Mesendoderm (in vitro differentiated cells): ENCODE results near the gene PLEKHG1.

Source experiments
- DNase-seq: peaks from one replicate; pipeline ENCODE4 v3.0.0; 2013
- H2AK5ac ChIP-seq: 2 replicates; pipeline ENCODE4 v1.6.1; 2013; ENCODE audit warnings: low read length, inconsistent platforms
- H2BK120ac ChIP-seq: 2 replicates; pipeline ENCODE4 v1.6.1; 2013; ENCODE audit warnings: low read depth, mild to moderate bottlenecking, low read length, moderate library complexity, mixed read lengths
- H2BK15ac ChIP-seq: replicated peaks from 2 replicates; pipeline ENCODE4 v1.6.1; 2013; ENCODE audit warnings: low read depth, mild to moderate bottlenecking, moderate library complexity
- H2BK5ac ChIP-seq: 2 replicates; pipeline ENCODE4 v1.6.1; 2013; ENCODE audit warnings: low read length, inconsistent platforms
- H3K18ac ChIP-seq: 2 replicates; pipeline ENCODE4 v1.6.1; 2013; ENCODE audit warnings: mild to moderate bottlenecking, low read length, mixed read lengths
- H3K23ac ChIP-seq: one replicate; pipeline ENCODE4 v1.6.1; 2013; ENCODE audit warnings: low read length
- H3K27ac ChIP-seq: 2 replicates; pipeline ENCODE4 v1.5.1; 2013; ENCODE audit warnings: low read depth, mild to moderate bottlenecking, inconsistent platforms, low read length, moderate library complexity
- H3K27me3 ChIP-seq: 2 replicates; pipeline ENCODE4 v1.6.1; 2013; ENCODE audit warnings: low read length, control low read depth, mild to moderate bottlenecking, inconsistent platforms; ENCODE audit not compliant: insufficient read depth, poor library complexity
- H3K36me3 ChIP-seq: 2 replicates; pipeline ENCODE4 v1.6.1; 2013; ENCODE audit warnings: low read length, inconsistent platforms; ENCODE audit not compliant: control insufficient read depth, insufficient read depth
- H3K4ac ChIP-seq: one replicate; pipeline ENCODE4 v1.6.1; 2013; ENCODE audit warnings: low read depth, mild to moderate bottlenecking, low read length, moderate library complexity
- H3K4me1 ChIP-seq: 2 replicates; pipeline ENCODE4 v1.6.1; 2013; ENCODE audit warnings: low read depth, low read length, inconsistent platforms; ENCODE audit not compliant: control insufficient read depth
- H3K4me2 ChIP-seq: 2 replicates; pipeline ENCODE4 v1.6.1; 2013; ENCODE audit warnings: low read length
- H3K4me3 ChIP-seq: 2 replicates; pipeline ENCODE4 v1.5.1; 2013; ENCODE audit warnings: mild to moderate bottlenecking, low read length
- H3K56ac ChIP-seq: one replicate; pipeline ENCODE4 v1.6.1; 2013; ENCODE audit warnings: low read length
- H3K79me1 ChIP-seq: 2 replicates; pipeline ENCODE4 v1.6.1; 2013; ENCODE audit warnings: low read length, inconsistent platforms
- H3K79me2 ChIP-seq: 2 replicates; pipeline ENCODE4 v1.6.1; 2013; ENCODE audit warnings: mild to moderate bottlenecking, low read length; ENCODE audit not compliant: control insufficient read depth, insufficient read depth
- H3K9ac ChIP-seq: 2 replicates; pipeline ENCODE4 v1.6.1; 2013; ENCODE audit warnings: low read length, inconsistent platforms
- H4K5ac ChIP-seq: one replicate; pipeline ENCODE4 v1.6.1; 2013; ENCODE audit warnings: low read length
- H4K8ac ChIP-seq: one replicate; pipeline ENCODE4 v1.6.1; 2013; ENCODE audit warnings: low read depth, mild to moderate bottlenecking, control low read depth, low read length, moderate library complexity
- WGBS: extraction: QIAGEN DNeasy Blood & Tissue Kit; methylation state at CpG from one replicate; pipeline ENCODE4 v1.1.7; 2013; ENCODE audit warnings: low lambda C conversion rate, missing lambda C conversion rate; ENCODE audit not compliant: insufficient coverage; ENCODE audit errors: extremely low coverage; 5-methylcytosine and 5-hydroxymethylcytosine counted together

Gene PLEKHG1

GRCh38 chr6:150573041-150573681 lies 26.5 kb upstream of the PLEKHG1 start:
- Histone ChIP-seq H2BK5ac (no peak overlapping the region), H2BK120ac (no peak overlapping the region), H3K4me2 (no peak overlapping the region), H3K9ac (no peak overlapping the region), H3K27me3 (no peaks in the 10 kb centered on the region), H3K36me3 (no peaks in the 10 kb centered on the region), H3K18ac (no peak overlapping the region), H4K8ac (no peak overlapping the region), H3K79me2 (no peaks in the 10 kb centered on the region), H3K4me1 (peaks cover 2% of the 10 kb centered on the region), H4K5ac (no peak overlapping the region), H3K56ac (no peak overlapping the region), H3K4me3 (no peak overlapping the region), H3K4ac (no peak overlapping the region), H2AK5ac (no peak overlapping the region), H3K79me1 (no peaks in the 10 kb centered on the region), H3K27ac (no peak overlapping the region), H3K23ac (no peak overlapping the region), H2BK15ac (no peak overlapping the region)
- peak; percentile 74 for DNase-seq
- WGBS, result no CpG with 5 or more reads among the region's 10 CpGs

GRCh38 chr6:150575836-150576235 lies 23.8 kb upstream of the PLEKHG1 start:
- DNase-seq, result no peak
- Histone ChIP-seq H2BK5ac (no peak overlapping the region), H3K36me3 (no peaks in the 10 kb centered on the region), H3K27ac (no peak overlapping the region), H2AK5ac (no peak overlapping the region), H2BK15ac (no peak overlapping the region), H4K5ac (no peak overlapping the region), H3K56ac (no peak overlapping the region), H4K8ac (no peak overlapping the region), H3K18ac (no peak overlapping the region), H3K23ac (no peak overlapping the region), H3K4me1 (peaks cover 2% of the 10 kb centered on the region), H3K4ac (no peak overlapping the region), H3K9ac (no peak overlapping the region), H3K27me3 (no peaks in the 10 kb centered on the region), H3K79me2 (no peaks in the 10 kb centered on the region), H3K4me3 (no peak overlapping the region), H3K4me2 (no peak overlapping the region), H3K79me1 (no peaks in the 10 kb centered on the region), H2BK120ac (no peak overlapping the region)
- no CpG with 5 or more reads among the region's 6 CpGs for WGBS

DNA sequence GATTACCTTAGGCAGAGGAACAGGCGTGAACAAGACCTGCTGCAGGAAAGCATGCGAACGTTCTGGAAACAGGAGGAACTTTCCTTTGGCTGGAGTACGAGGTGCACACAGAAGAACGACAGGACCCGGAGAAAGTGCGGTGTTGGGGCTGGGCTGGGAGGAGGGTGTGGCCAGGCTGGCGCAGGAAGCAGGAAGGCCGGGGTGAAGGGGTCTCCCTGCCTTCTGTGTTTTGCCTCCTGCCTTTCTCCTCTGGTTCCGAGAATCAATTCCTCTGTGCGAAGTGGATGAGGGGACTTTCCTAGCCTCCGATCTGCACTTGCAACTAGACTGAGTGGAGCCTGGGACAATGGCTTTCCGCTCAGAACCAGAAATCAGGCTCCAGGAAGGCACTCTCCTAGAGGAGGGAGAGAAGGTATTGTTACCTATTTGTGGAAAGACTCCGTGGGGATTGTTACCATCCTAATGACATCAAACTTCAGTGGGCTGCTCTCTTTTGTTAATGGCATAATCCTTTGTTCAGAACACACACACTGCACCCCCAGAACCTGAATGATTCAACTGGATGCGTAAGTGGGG lies 22.9 kb upstream of the PLEKHG1 start:
- Histone ChIP-seq H3K9ac (no peak overlapping the region), H3K79me1 (no peaks in the 10 kb centered on the region), H2AK5ac (no peak overlapping the region), H3K23ac (no peak overlapping the region), H3K27me3 (no peaks in the 10 kb centered on the region), H3K4me1 (peaks cover 2% of the 10 kb centered on the region), H3K36me3 (no peaks in the 10 kb centered on the region), H3K27ac (no peak overlapping the region), H2BK5ac (no peak overlapping the region), H3K4me2 (no peak overlapping the region), H3K4me3 (no peak overlapping the region), H3K56ac (no peak overlapping the region), H2BK120ac (no peak overlapping the region), H4K5ac (no peak overlapping the region), H4K8ac (no peak overlapping the region), H3K4ac (no peak overlapping the region), H3K18ac (no peak overlapping the region), H2BK15ac (no peak overlapping the region), H3K79me2 (no peaks in the 10 kb centered on the region)
- no CpG with 5 or more reads among the region's 15 CpGs for WGBS
- no peak for DNase-seq

DNA sequence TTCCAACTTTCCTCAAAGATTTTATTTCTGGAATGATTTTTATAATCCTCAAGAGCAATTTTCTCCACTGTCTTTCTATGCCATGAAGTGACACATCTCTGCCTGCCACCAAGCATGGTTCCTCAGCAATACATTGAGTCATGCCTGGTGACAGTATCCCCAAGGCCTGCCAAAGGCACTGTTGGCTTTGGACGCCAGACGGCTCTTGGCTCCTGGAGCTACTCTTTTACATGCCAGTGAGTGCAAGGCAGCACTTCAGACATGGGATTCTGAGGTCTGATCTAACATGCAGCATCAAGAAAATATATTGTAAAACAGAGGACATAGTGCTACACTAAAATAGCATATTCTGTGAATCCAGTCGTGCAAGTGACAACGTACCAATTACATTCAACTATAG lies 20.1 kb upstream of the PLEKHG1 start:
- Histone ChIP-seq H3K79me1 (no peaks in the 10 kb centered on the region), H3K36me3 (no peaks in the 10 kb centered on the region), H3K4me2 (no peak overlapping the region), H3K18ac (no peak overlapping the region), H3K4me3 (no peak overlapping the region), H3K79me2 (no peaks in the 10 kb centered on the region), H3K56ac (no peak overlapping the region), H3K4me1 (no peaks in the 10 kb centered on the region), H3K4ac (no peak overlapping the region), H3K27ac (no peak overlapping the region), H2AK5ac (no peak overlapping the region), H2BK5ac (no peak overlapping the region), H2BK120ac (no peak overlapping the region), H4K8ac (no peak overlapping the region), H3K23ac (no peak overlapping the region), H3K27me3 (no peaks in the 10 kb centered on the region), H2BK15ac (no peak overlapping the region), H4K5ac (no peak overlapping the region), H3K9ac (no peak overlapping the region)
- DNase-seq, result no peak
- no CpG with 5 or more reads among the region's 4 CpGs for WGBS

- Histone ChIP-seq H4K8ac (no peak overlapping the region), H2BK120ac (no peak overlapping the region), H3K27ac (no peak overlapping the region), H3K18ac (no peak overlapping the region), H3K79me2 (no peaks in the 10 kb centered on the region), H3K4me3 (no peak overlapping the region), H3K56ac (no peak overlapping the region), H3K9ac (no peak overlapping the region), H3K4me1 (no peaks in the 10 kb centered on the region), H3K23ac (no peak overlapping the region), H3K27me3 (no peaks in the 10 kb centered on the region), H3K4ac (no peak overlapping the region), H3K36me3 (no peaks in the 10 kb centered on the region), H2AK5ac (no peak overlapping the region), H2BK5ac (no peak overlapping the region), H2BK15ac (no peak overlapping the region), H4K5ac (no peak overlapping the region), H3K4me2 (no peak overlapping the region), H3K79me1 (no peaks in the 10 kb centered on the region)
- WGBS, result no CpG with 5 or more reads among the region's 2 CpGs
- no peak for DNase-seq
Measured at GRCh38 chr6:150580489-150580888, 19.2 kb upstream of the PLEKHG1 start.

DNA sequence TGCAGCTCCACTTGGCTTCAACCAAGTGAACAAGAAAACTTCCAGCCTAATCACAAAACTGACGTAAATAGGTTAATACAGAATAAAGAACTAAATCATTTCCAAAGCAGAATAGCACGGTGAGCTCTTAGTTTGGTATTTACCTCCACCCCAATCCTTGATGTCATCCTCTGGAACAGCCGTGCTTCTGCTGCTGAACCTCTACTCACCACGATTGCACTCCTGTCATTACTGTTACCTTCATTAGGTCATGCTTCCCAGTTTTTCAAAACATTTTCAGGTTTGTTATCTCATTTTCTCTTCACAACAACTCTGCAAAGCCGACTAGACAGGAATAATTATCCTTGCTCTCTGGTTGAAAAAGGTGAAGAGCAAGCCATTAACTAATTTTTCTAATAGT lies 15.6 kb upstream of the PLEKHG1 start:
- no peaks in the 10 kb centered on the region for H3K79me1 ChIP-seq
- H3K79me2 ChIP-seq, result no peaks in the 10 kb centered on the region
- H3K27me3 ChIP-seq, result no peaks in the 10 kb centered on the region
- H2BK5ac ChIP-seq, result no peak overlapping the region
- no peak overlapping the region for H2AK5ac ChIP-seq
- H3K4me3 ChIP-seq, result no peak overlapping the region
- WGBS, result no CpG with 5 or more reads among the region's 5 CpGs
- no peaks in the 10 kb centered on the region for H3K36me3 ChIP-seq
- H2BK120ac ChIP-seq, result no peak overlapping the region
- no peak overlapping the region for H4K5ac ChIP-seq
- H3K4me1 ChIP-seq, result no peaks in the 10 kb centered on the region
- DNase-seq, result no peak
- no peak overlapping the region for H3K18ac ChIP-seq
- no peak overlapping the region for H3K4ac ChIP-seq
- no peak overlapping the region for H3K4me2 ChIP-seq
- no peak overlapping the region for H3K23ac ChIP-seq
- no peak overlapping the region for H4K8ac ChIP-seq
- no peak overlapping the region for H3K56ac ChIP-seq
- no peak overlapping the region for H2BK15ac ChIP-seq
- no peak overlapping the region for H3K9ac ChIP-seq
- no peak overlapping the region for H3K27ac ChIP-seq
